Fibroblast of lung (primary cell): ENCODE data around the gene FAM135A. TPM values are rescaled to one million over a fixed set of nuclear protein-coding genes. Genes with fewer than 3 reads are reported as not detected.

Experiments used
- DNase-seq, 2 donors: peaks; one replicate each; pipeline versions ENCODE4 v3.0.0 to v3.0.0-alpha.2; 2010; ENCODE audit warnings: low read depth in 2 of 2
- H2AFZ ChIP-seq: 2 replicates; pipeline ENCODE4 v1.5.1; 2012; ENCODE audit warnings: low read length, control low read depth, inconsistent platforms
- H3K27ac ChIP-seq: 2 replicates; pipeline ENCODE4 v1.5.1; 2011; ENCODE audit warnings: low read length, control low read depth; ENCODE audit not compliant: insufficient read depth
- H3K27me3 ChIP-seq: 2 replicates; pipeline ENCODE4 v1.5.1; 2011; ENCODE audit warnings: mild to moderate bottlenecking, low read length; ENCODE audit not compliant: control insufficient read depth, insufficient read depth
- H3K36me3 ChIP-seq: 2 replicates; pipeline ENCODE4 v1.5.1; 2011; ENCODE audit warnings: low read length; ENCODE audit not compliant: control insufficient read depth, insufficient read depth
- H3K4me1 ChIP-seq: 2 replicates; pipeline ENCODE4 v1.5.1; 2011; ENCODE audit warnings: low read length; ENCODE audit not compliant: control insufficient read depth, insufficient read depth; ENCODE audit errors: extremely low read depth
- H3K4me2 ChIP-seq: 2 replicates; pipeline ENCODE4 v1.5.1; 2011; ENCODE audit warnings: low read length, control low read depth; ENCODE audit not compliant: insufficient read depth; ENCODE audit errors: extremely low read depth
- H3K4me3 ChIP-seq, 4 experiments: fragments of 200-600 bp in 1 of 4; sonication (generic) in 1 of 4; replicated peaks in 1 of 4; 2 replicates each; pipeline ENCODE4 v1.5.1; 2011 to 2016; ENCODE audit warnings: low read length in 4 of 4, low read depth in 3 of 4, mild to moderate bottlenecking in 3 of 4, control low read depth in 2 of 4, inconsistent platforms in 1 of 4, mixed read lengths in 1 of 4; ENCODE audit not compliant: insufficient read depth in 1 of 4; ENCODE audit errors: control extremely low read depth in 1 of 4
- H3K79me2 ChIP-seq: 2 replicates; pipeline ENCODE4 v1.5.1; 2012; ENCODE audit warnings: mild to moderate bottlenecking, low read length, inconsistent platforms; ENCODE audit not compliant: control insufficient read depth, insufficient read depth
- H3K9ac ChIP-seq: 2 replicates; pipeline ENCODE4 v1.5.1; 2011; ENCODE audit warnings: mild to moderate bottlenecking, low read length, control low read depth; ENCODE audit not compliant: insufficient read depth
- H3K9me3 ChIP-seq: 2 replicates; pipeline ENCODE4 v1.5.1; 2012; ENCODE audit warnings: low read depth, low read length; ENCODE audit not compliant: control insufficient read depth, insufficient read depth
- H4K20me1 ChIP-seq: 2 replicates; pipeline ENCODE4 v1.5.1; 2011; ENCODE audit warnings: low read length; ENCODE audit not compliant: control insufficient read depth, insufficient read depth; ENCODE audit errors: extremely low read depth
- EZH2 ChIP-seq: IDR thresholded peaks from 2 replicates; pipeline ENCODE4 v1.5.1; 2012; ENCODE audit warnings: low read length, control low read depth, mild to moderate bottlenecking; ENCODE audit errors: missing control alignments
- polyA plus RNA-seq, 2 donors: library from polyadenylated mRNA; depleted of rRNA in 1 of 2; stranded (reverse) in 1 of 2; unstranded in 1 of 2; fragments of >200 nt; gene quantifications; 2 replicates each; pipeline ENCODE4 v1.2.1, GENCODE V29; 2011 to 2012; ENCODE audit warnings: missing spikeins in 1 of 2
- total RNA-seq: library from RNA; depleted of rRNA; stranded (reverse); fragments of >200 nt; gene quantifications from 2 replicates; pipeline ENCODE4 v1.2.1, GENCODE V29; 2014
- TF ChIP-seq, protein P1 (sequence below), 2 donors: IDR thresholded peaks in 1 of 2; conservative IDR thresholded peaks in 1 of 2; 1 replicate in 1 of 2; 2 replicates in 1 of 2; pipeline ENCODE4 v1.5.1; 2011 to 2012; ENCODE audit warnings: low read length in 2 of 2, control low read depth in 1 of 2, inconsistent platforms in 1 of 2, low read depth in 1 of 2, mild to moderate bottlenecking in 1 of 2

Gene FAM135A
- total and polyA plus RNA-seq, 2 donors (not counting 1 experiment from before 2014, with no cell fraction given) = 7.1 to 10.2 TPM

DNA sequence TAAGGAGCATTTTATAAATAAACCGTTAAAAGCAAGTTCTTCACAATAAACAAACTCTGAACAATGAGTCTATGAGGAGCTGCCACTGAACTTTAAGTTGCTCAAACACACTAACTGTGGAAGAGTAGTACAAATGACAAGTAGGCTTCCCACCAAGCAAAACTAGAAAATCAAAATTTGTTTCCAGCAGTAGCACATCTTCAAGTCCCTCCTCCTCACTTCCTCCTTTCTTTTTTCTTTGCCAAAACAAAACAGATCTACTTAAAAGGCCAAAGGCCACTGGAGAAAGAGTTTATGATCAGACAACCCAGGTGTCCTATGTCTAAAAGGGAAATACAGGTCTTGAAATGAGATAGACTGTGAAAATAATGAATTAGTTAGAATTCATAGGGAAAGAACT, 17.1 kb upstream of the FAM135A start:
- no peak overlapping the region for H2AFZ ChIP-seq
- no peaks in the 10 kb centered on the region for H3K9me3 ChIP-seq
- no peak overlapping the region for H3K4me3 ChIP-seq
- no peaks in the 10 kb centered on the region for H3K79me2 ChIP-seq
- no peak overlapping the region for H3K27ac ChIP-seq
- DNase-seq = no peak
- H4K20me1 ChIP-seq = no peaks in the 10 kb centered on the region
- no peaks in the 10 kb centered on the region for H3K4me1 ChIP-seq
- H3K27me3 ChIP-seq = peaks cover 4% of the 10 kb centered on the region
- H3K9ac ChIP-seq = no peak overlapping the region
- no peaks in the 10 kb centered on the region for H3K36me3 ChIP-seq
- H3K4me2 ChIP-seq = no peak overlapping the region
- TF ChIP-seq, protein P1, sequence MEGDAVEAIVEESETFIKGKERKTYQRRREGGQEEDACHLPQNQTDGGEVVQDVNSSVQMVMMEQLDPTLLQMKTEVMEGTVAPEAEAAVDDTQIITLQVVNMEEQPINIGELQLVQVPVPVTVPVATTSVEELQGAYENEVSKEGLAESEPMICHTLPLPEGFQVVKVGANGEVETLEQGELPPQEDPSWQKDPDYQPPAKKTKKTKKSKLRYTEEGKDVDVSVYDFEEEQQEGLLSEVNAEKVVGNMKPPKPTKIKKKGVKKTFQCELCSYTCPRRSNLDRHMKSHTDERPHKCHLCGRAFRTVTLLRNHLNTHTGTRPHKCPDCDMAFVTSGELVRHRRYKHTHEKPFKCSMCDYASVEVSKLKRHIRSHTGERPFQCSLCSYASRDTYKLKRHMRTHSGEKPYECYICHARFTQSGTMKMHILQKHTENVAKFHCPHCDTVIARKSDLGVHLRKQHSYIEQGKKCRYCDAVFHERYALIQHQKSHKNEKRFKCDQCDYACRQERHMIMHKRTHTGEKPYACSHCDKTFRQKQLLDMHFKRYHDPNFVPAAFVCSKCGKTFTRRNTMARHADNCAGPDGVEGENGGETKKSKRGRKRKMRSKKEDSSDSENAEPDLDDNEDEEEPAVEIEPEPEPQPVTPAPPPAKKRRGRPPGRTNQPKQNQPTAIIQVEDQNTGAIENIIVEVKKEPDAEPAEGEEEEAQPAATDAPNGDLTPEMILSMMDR (conservative IDR thresholded peaks at IDR 0.05 in 1 of 2, IDR thresholded peaks at IDR 0.05 in 1 of 2; ENCODE audit: low read depth in 1 of 2, low read length in 2 of 2) = no peak
- TF ChIP-seq EZH2 = no peak

DNA sequence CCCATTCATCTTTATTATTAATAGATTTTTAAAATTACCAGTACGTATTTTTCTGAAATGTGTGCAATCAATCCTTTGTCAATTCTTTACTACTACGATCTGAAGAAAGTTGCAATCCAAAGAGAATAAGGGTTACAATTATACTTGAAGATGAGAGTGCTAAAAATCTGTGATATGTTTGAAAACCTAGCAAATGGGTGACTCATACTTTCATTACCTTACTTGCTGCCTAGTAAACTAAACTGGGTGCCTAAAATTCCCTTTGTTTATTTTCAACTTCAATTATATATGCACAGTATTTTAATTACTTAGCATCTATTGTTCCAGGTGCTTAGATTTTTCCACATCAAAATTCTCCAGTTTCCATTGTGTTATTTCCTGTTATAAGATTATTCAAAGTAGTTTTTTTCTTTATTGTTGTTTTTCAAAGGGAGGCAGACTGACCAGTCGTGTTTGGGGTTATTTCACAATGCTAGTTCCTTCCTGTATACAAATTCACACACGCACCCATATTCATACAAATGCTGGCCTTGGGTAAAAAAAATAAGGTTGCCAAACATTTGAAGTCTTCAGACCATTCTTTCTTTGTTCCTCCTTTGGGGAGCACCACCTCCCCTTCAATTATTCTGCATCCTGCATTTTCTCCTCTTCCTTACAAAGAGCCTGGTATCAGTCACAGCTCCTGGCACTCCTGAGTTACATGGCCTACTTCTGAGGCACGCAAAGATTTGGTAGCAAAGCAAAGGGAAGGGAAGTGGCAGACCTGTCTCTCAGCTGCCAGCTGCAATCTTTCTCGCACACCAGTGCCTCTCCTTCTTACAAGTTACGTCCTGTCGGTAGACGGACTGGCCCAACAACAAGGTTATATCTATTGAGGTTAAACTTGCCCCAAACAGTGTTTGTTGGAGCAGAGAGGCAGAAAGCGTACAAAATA, 16.2 kb upstream of the FAM135A start:
- Histone ChIP-seq H3K27ac (no peak overlapping the region), H3K4me1 (no peaks in the 10 kb centered on the region), H2AFZ (no peak overlapping the region), H3K9me3 (no peaks in the 10 kb centered on the region), H3K4me3 (no peak overlapping the region), H3K36me3 (no peaks in the 10 kb centered on the region), H3K79me2 (no peaks in the 10 kb centered on the region), H3K4me2 (no peak overlapping the region), H3K9ac (no peak overlapping the region), H3K27me3 (peaks cover 4% of the 10 kb centered on the region), H4K20me1 (no peaks in the 10 kb centered on the region)
- TF ChIP-seq, protein P1 (conservative IDR thresholded peaks at IDR 0.05 in 1 of 2, IDR thresholded peaks at IDR 0.05 in 1 of 2; ENCODE audit: low read depth in 1 of 2, low read length in 2 of 2) = no peak
- no peak for TF ChIP-seq EZH2
- DNase-seq = peak in 1 of 2 donors; percentile 5

DNA sequence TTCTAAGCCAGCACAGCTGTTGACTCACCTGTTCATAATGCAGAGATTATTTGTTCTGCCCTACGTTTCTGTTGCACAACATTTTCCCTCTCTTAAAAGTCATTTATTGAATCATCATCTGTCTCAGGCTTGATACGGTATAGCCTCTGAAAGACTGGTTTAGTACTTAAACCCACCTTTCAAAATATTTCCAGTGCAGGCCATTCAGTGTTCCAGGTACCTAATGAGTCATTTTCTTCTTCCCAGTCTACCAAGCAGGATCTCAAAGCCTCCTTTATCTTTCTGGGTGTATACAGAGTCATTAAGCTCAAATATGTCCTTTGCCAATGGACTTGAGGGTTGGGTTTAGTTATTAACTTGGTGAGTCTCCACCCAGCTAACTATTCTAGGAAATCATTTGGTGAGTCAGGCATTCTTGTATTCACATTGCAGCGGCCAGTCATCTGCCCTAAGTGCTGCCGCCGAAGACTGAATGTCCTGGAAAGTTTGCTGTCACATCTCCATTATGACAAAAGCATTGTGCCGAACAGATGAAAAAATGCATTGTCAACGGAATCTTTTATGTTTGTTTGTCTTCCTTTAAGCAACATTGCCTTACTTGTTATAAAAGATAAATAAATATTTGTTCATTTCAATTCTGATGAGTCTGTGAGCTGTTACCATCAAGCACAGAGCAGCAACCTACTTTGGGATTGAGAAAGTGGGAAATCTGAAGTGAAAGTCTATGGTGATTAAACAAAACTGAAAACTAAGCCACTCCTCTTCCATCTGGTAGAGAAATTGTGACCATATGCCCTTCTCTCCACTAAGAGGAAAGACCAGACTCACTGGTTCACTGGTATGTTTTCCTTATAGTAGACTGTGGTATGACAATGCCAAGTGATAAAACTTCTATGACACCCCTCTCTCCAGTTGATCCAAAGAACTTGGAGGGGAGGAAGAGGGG, 14.3 kb upstream of the FAM135A start:
- no peak overlapping the region for H3K9ac ChIP-seq
- H3K4me2 ChIP-seq = no peak overlapping the region
- DNase-seq = peak; percentile 37 to 70
- H3K79me2 ChIP-seq = no peaks in the 10 kb centered on the region
- H3K36me3 ChIP-seq = no peaks in the 10 kb centered on the region
- H3K9me3 ChIP-seq = no peaks in the 10 kb centered on the region
- TF ChIP-seq EZH2 = no peak
- TF ChIP-seq, protein P1 (conservative IDR thresholded peaks at IDR 0.05 in 1 of 2, IDR thresholded peaks at IDR 0.05 in 1 of 2; ENCODE audit: low read depth in 1 of 2, low read length in 2 of 2) = no peak
- H3K27ac ChIP-seq = no peak overlapping the region
- H4K20me1 ChIP-seq = no peaks in the 10 kb centered on the region
- no peaks in the 10 kb centered on the region for H3K4me1 ChIP-seq
- no peak overlapping the region for H2AFZ ChIP-seq
- H3K27me3 ChIP-seq = no peaks in the 10 kb centered on the region
- H3K4me3 ChIP-seq = no peak overlapping the region
